PC-9 (cell line): ENCODE data around the gene DAB1.

Experiments used
- EZH2 ChIP-seq: fragments of 200-600 bp; sonication (generic); IDR thresholded peaks from 2 replicates; pipeline ENCODE4 v1.8.0; 2017; ENCODE audit warnings: antibody characterized with exemption, low read depth
- TF ChIP-seq, protein P1 (sequence below): fragments of 200-600 bp; sonication (generic); conservative IDR thresholded peaks from 2 replicates; pipeline ENCODE4 v1.6.1; 2017; ENCODE audit warnings: mixed run types, antibody characterized with exemption, mild to moderate bottlenecking, moderate library complexity

DNA sequence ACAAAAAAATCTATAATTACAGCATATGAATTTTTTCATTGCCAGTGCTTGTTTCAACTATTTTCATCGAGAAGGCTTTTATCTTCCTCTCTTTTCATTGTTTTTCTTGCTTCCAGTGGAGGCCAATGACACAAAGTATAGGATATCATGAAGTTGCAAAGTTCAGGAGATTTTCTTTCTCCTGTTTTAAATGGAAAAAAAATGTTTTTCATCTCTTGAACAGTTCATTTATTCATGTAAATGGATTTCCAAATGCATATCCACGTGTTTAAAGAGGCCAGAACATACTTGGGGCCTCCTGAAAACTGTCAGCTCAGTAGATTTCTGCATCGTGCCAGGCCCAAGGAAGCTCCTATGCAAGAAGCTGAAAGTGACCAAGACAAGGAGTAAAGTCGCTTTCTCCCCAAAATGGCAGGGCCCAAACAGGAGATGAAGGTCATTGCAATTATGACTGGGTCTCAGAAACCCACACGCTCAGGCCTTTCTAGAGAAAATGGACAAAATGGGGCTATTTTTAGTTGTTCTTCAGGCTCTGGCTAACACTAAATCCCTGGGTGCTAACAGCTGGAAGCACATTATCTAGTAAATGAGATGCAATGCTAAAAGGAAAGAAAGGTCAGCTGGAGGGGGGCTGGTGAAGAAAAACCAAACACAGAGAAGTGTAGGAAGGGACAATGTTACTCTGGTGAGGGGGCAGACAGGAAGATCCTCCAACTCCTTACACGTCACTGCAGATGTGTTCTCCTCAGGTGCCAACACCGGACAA is 321.1 kb downstream of the DAB1 start:
- TF ChIP-seq, protein P1, sequence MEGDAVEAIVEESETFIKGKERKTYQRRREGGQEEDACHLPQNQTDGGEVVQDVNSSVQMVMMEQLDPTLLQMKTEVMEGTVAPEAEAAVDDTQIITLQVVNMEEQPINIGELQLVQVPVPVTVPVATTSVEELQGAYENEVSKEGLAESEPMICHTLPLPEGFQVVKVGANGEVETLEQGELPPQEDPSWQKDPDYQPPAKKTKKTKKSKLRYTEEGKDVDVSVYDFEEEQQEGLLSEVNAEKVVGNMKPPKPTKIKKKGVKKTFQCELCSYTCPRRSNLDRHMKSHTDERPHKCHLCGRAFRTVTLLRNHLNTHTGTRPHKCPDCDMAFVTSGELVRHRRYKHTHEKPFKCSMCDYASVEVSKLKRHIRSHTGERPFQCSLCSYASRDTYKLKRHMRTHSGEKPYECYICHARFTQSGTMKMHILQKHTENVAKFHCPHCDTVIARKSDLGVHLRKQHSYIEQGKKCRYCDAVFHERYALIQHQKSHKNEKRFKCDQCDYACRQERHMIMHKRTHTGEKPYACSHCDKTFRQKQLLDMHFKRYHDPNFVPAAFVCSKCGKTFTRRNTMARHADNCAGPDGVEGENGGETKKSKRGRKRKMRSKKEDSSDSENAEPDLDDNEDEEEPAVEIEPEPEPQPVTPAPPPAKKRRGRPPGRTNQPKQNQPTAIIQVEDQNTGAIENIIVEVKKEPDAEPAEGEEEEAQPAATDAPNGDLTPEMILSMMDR = no peak
- no peak for TF ChIP-seq EZH2
